Activated T-cell treated with anti-CD3 and anti-CD28 coated beads for 48 hours (primary cell): Measurements from ENCODE around the gene WHRN.

Experiments
- DNase-seq: peaks from one replicate; pipeline ENCODE4 v3.0.0-alpha.2; 2020; ENCODE audit warnings: low read depth

The WHRN gene

GRCh38 chr9:114397219-114397847 is 107.9 kb downstream of the WHRN start:
- no peak for DNase-seq

- DNase-seq: no peak
Observed at GRCh38 chr9:114396558-114397218, 108.6 kb downstream of the WHRN start.

- no peak for DNase-seq
Observed at GRCh38 chr9:114395768-114396167, 109.5 kb downstream of the WHRN start.

- no peak for DNase-seq
Observed at GRCh38 chr9:114395334-114395617, 110.0 kb downstream of the WHRN start.

- no peak for DNase-seq
Observed at GRCh38 chr9:114394523-114395333, 110.5 kb downstream of the WHRN start.

GRCh38 chr9:114392749-114393112 is 112.5 kb downstream of the WHRN start:
- DNase-seq: no peak

- no peak for DNase-seq
Observed at GRCh38 chr9:114390952-114391351, 114.3 kb downstream of the WHRN start.

- DNase-seq: no peak
Observed at GRCh38 chr9:114389612-114390368, 115.5 kb downstream of the WHRN start.

GRCh38 chr9:114388764-114389375 is 116.4 kb downstream of the WHRN start:
- no peak for DNase-seq

GRCh38 chr9:114388357-114388682 is 117.0 kb downstream of the WHRN start:
- no peak for DNase-seq

- peak; percentile 71 for DNase-seq
Observed at GRCh38 chr9:114387680-114388356, 117.5 kb downstream of the WHRN start, which contains the start of gene AKNA. AKNA (minus strand) TSS chr9:114387982; CDS start chr9:114381333, 6,649 bp downstream.

GRCh38 chr9:114386886-114387679 is 118.2 kb downstream of the WHRN start:
- DNase-seq: no peak

GRCh38 chr9:114386361-114386885 is 118.8 kb downstream of the WHRN start:
- no peak for DNase-seq

- DNase-seq: peak; percentile 81
Observed at GRCh38 chr9:114385397-114386181, 119.7 kb downstream of the WHRN start.

- DNase-seq: no peak
Observed at GRCh38 chr9:114384836-114385396, 120.4 kb downstream of the WHRN start.

- DNase-seq: no peak
Observed at GRCh38 chr9:114384341-114384740, 120.9 kb downstream of the WHRN start.

- no peak for DNase-seq
Observed at GRCh38 chr9:114383521-114384231, 121.6 kb downstream of the WHRN start.

- DNase-seq: peak; percentile 67
Observed at GRCh38 chr9:114382699-114383520, 122.4 kb downstream of the WHRN start.
